NCI-H1694 (cell line): ENCODE data around the gene KRTAP4-11.
"Not testable (repeated sequence)": the region's sequence is repeated elsewhere in the genome, so short reads cannot be mapped to it uniquely, and the experiment has no call there.

Experiments
- DNase-seq: peaks from one replicate; lab custom pipeline; 2025; lab: John Stamatoyannopoulos, UW

The KRTAP4-11 gene

DNA sequence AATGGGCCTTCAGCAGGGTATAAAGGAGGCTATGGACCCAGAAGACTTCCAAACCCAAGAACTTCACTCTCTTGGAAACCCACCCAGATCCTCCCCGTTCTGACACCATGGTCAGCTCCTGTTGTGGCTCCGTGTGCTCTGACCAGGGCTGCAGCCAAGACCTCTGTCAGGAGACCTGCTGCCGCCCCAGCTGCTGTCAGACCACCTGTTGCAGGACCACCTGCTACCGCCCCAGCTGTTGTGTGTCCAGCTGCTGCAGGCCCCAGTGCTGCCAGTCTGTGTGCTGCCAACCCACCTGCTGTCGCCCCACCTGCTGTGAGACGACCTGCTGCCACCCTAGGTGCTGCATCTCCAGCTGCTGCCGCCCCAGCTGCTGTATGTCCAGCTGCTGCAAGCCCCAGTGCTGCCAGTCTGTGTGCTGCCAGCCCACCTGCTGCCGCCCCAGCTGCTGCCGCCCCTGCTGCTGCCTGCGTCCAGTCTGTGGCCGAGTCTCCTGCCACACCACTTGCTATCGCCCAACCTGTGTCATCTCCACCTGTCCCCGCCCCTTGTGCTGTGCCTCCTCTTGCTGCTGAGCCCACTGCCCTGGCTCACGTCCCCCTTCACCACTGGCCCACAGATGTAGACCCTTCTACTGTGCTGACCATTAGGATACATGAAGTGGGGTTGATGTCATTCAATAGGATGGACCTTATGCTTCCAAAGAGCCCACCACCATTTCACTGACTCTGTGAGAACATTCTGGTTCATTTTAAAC, 33.9 kb downstream of the KRTAP4-11 start, which contains the start of gene KRTAP4-7:
Gene KRTAP4-7, plus strand, starts transcription at position 51 of the 757 bp plus-strand sequence. Its CDS starts 57 bp downstream, at position 108.
- not testable (repeated sequence) for DNase-seq

DNA sequence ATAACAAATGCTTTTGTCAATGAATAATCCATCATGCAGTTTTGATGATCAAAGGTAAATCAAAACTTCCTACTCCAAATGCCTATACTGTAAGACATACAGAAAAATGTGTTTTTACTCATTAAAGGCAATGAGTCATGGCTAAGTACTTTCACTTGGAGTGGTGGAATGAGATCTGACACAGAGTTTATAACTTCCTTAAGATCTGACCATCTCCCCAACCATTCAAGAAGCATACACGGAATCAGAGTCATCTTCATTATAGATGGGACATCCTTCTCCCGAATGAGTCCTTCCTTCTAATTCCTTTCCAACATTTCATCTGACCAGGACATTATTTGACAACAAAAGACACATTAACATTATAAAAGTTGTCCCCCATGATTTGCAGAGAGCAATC, 34.7 kb downstream of the KRTAP4-11 start:
- not testable (repeated sequence) for DNase-seq

GRCh38 chr17:41082626-41083025, 35.5 kb downstream of the KRTAP4-11 start:
- no peak for DNase-seq

DNA sequence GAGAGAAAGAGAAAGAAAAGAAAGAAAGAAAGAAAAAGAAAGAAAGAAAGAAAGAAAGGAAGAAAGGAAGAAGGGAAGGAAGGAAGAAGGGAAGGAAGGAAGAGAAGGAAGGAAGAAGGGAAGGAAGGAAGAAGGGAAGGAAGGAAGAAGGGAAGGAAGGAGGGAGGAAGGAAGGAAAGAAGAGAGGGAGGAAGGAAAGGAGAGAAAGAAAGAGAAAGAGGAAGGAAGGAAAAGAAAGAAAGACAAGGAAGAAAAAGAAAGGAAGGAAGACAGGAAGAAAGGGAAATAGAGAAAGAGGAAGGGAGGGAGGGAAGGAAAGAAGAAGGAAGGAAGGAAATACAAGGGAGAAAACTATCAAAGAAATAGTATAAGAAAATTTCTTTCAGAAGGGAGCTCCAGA, 41.4 kb downstream of the KRTAP4-11 start:
- no peak for DNase-seq

DNA sequence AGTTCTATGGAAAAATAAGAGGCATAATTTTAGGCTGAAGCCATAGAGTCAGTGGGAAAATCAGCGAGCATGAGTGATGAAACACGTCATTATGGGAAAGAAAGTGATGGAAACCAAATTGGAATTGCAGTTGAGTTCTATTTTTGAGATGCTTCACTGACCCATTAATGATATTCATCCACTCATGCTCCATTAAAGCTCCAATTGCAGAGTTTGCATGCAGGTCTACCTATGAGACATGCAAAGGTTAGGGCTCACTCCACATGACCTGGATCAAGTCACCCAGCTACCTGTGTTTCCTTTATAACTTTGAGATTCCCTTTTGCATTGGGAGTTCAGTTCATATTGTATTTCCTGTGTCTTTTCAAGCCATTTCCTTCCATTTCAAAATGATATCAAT, 44.5 kb downstream of the KRTAP4-11 start:
- no peak for DNase-seq

- no peak for DNase-seq
These were observed 46.4 kb downstream of the KRTAP4-11 start for GRCh38 chr17:41071606-41072360.

DNA sequence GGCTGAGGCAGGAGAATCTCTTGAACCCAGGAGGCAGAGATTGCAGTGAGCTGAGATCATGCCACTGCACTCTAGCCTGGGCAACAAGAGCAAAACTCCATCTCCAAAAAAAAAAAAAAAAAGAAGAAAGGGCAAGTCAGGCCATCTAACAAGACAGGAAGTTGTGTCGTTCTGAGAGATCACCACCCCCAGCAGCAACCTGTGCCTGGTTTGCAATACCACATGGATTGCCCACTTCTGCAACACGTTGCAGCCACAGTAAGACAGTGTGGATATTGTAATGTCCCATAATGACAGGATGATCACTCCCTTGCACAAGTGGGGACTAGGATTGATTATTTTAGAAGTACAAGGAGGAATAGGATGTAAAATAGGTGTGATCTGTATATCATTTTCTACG, 49.1 kb downstream of the KRTAP4-11 start:
- DNase-seq = no peak

GRCh38 chr17:41067281-41067680, 50.9 kb downstream of the KRTAP4-11 start:
- DNase-seq = no peak
